Measurements from ENCODE around the gene SLFN12L. TPM values are rescaled to one million over a fixed set of nuclear protein-coding genes. Genes with fewer than 3 reads are reported as not detected.

The SLFN12L gene
- total and polyA plus RNA-seq, 2 donors (not counting 1 experiment from before 2014, with no cell fraction given): 0.43 to 3.8 TPM

DNA sequence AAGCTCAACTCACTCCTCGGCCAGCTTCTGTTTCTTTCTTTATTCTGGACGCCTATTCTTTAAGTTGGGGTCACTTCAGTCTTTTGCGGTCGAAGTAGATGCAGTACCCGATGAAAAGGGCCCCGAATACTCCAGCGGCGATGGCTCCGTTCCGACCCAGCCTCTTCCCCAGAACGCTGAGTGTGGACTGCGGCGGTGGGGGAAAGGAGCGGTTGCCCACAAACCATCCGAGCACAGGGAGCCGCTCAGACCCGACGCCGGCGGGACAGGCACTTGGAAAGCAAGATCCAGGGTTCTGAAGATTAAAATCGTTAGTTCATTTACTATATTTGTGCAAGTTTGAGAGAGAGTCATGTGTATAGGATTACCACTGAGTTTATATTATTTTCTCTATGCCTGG, 22.5 kb downstream of the SLFN12L start:
- no peak for ATAC-seq (ENCODE audit: low read depth)
- no peak overlapping the region for H3K4me3 ChIP-seq (ENCODE audit: control extremely low read depth in 1 of 5, extremely low read depth in 1 of 5, insufficient read depth in 1 of 5, low read depth in 2 of 5, low read length in 4 of 5)
- H3K36me3 ChIP-seq (replicated peaks in 1 of 2; ENCODE audit: control extremely low read depth in 1 of 2, control insufficient read depth in 1 of 2, extremely low read depth in 1 of 2, insufficient read depth in 2 of 2, low read length in 1 of 2): no peaks in the 10 kb centered on the region
- Mint-ChIP-seq H3K27ac (no peak overlapping the region), H3K9me3 (ENCODE audit: insufficient read depth) (no peaks in the 10 kb centered on the region), H3K4me1 (no peaks in the 10 kb centered on the region), H3K4me3 (no peak overlapping the region), H3K27me3 (peaks cover 62% of the 10 kb centered on the region)
- H3K9me3 ChIP-seq (ENCODE audit: control extremely low read depth in 1 of 3, control insufficient read depth in 2 of 3, insufficient read depth in 1 of 3, low read length in 2 of 3): no peaks in the 10 kb centered on the region
- whole genome bisulfite sequencing (ENCODE audit: insufficient coverage): 83% methylated on average over 20 of the region's 21 CpGs
- no peak overlapping the region for H3K9ac ChIP-seq (ENCODE audit: low read length)
- DNase-seq: no peak
- ChIA-PET CTCF (interaction anchor here (1.4 kb wide), 1 partner anchor 205 kb away, joined by 3 read pairs; no protein-coding TSS in a partner anchor), POLR2A (no interaction called here)
- TF ChIP-seq EZH2 (IDR thresholded peaks at IDR 0.05; ENCODE audit: borderline replicate concordance, insufficient read depth, low read depth, low read length, poor library complexity, severe bottlenecking): no peak
- TF ChIP-seq, protein P1, sequence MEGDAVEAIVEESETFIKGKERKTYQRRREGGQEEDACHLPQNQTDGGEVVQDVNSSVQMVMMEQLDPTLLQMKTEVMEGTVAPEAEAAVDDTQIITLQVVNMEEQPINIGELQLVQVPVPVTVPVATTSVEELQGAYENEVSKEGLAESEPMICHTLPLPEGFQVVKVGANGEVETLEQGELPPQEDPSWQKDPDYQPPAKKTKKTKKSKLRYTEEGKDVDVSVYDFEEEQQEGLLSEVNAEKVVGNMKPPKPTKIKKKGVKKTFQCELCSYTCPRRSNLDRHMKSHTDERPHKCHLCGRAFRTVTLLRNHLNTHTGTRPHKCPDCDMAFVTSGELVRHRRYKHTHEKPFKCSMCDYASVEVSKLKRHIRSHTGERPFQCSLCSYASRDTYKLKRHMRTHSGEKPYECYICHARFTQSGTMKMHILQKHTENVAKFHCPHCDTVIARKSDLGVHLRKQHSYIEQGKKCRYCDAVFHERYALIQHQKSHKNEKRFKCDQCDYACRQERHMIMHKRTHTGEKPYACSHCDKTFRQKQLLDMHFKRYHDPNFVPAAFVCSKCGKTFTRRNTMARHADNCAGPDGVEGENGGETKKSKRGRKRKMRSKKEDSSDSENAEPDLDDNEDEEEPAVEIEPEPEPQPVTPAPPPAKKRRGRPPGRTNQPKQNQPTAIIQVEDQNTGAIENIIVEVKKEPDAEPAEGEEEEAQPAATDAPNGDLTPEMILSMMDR (IDR thresholded peaks at IDR 0.05): no peak
- H3K79me2 ChIP-seq (ENCODE audit: control insufficient read depth, insufficient read depth, low read length): no peaks in the 10 kb centered on the region
- H3K4me2 ChIP-seq (replicated peaks; ENCODE audit: low read depth, low read length, poor library complexity, severe bottlenecking): no peak overlapping the region
- H2AFZ ChIP-seq (ENCODE audit: insufficient read depth, low read depth, low read length, poor library complexity, severe bottlenecking): no peak overlapping the region
- intact Hi-C loops (cut with micrococcal nuclease): no loop called here
- H4K20me1 ChIP-seq (ENCODE audit: control insufficient read depth, insufficient read depth, low read length, poor library complexity, severe bottlenecking): no peaks in the 10 kb centered on the region
- H3K4me1 ChIP-seq (ENCODE audit: control insufficient read depth in 2 of 2, insufficient read depth in 2 of 2, low read length in 2 of 2): no peaks in the 10 kb centered on the region
- H3K27ac ChIP-seq (ENCODE audit: low read length in 2 of 2): no peak overlapping the region
- peaks cover 0 to 3% (median 0%) of the 10 kb centered on the region in 4 experiments for H3K27me3 ChIP-seq (replicated peaks in 1 of 4; ENCODE audit: control extremely low read depth in 1 of 4, control insufficient read depth in 3 of 4, insufficient read depth in 4 of 4, low read length in 3 of 4)

DNA sequence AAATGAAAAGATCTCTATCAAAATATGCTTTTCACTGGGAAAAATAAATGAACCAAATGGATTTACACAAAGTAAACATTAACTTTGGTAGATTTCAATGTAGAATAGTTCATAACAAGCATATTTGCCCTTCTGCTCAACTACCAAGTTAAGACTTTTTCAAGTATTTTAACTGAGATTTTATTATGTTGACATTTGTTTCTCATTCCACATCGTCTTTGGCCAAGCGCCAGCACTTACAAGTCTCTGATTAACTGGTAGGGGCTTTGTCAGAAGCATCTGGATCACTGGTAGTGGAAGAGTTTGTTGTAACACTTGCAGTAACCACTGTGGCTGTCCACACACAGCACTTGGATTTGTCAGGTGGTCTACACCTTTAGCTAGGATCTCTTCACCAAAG, 22.9 kb downstream of the SLFN12L start:
- Histone ChIP-seq H3K9me3 (ENCODE audit: control extremely low read depth in 1 of 3, control insufficient read depth in 2 of 3, insufficient read depth in 1 of 3, low read length in 2 of 3) (no peaks in the 10 kb centered on the region), H3K4me3 (ENCODE audit: control extremely low read depth in 1 of 5, extremely low read depth in 1 of 5, insufficient read depth in 1 of 5, low read depth in 2 of 5, low read length in 4 of 5) (no peak overlapping the region), H2AFZ (ENCODE audit: insufficient read depth, low read depth, low read length, poor library complexity, severe bottlenecking) (no peak overlapping the region), H3K9ac (ENCODE audit: low read length) (no peak overlapping the region), H3K79me2 (ENCODE audit: control insufficient read depth, insufficient read depth, low read length) (no peaks in the 10 kb centered on the region), H3K4me1 (ENCODE audit: control insufficient read depth in 2 of 2, insufficient read depth in 2 of 2, low read length in 2 of 2) (no peaks in the 10 kb centered on the region), H3K27ac (ENCODE audit: low read length in 2 of 2) (no peak overlapping the region), H3K27me3 (replicated peaks in 1 of 4; ENCODE audit: control extremely low read depth in 1 of 4, control insufficient read depth in 3 of 4, insufficient read depth in 4 of 4, low read length in 3 of 4) (peaks cover 0 to 3% (median 0%) of the 10 kb centered on the region in 4 experiments), H3K4me2 (replicated peaks; ENCODE audit: low read depth, low read length, poor library complexity, severe bottlenecking) (no peak overlapping the region), H3K36me3 (replicated peaks in 1 of 2; ENCODE audit: control extremely low read depth in 1 of 2, control insufficient read depth in 1 of 2, extremely low read depth in 1 of 2, insufficient read depth in 2 of 2, low read length in 1 of 2) (no peaks in the 10 kb centered on the region), H4K20me1 (ENCODE audit: control insufficient read depth, insufficient read depth, low read length, poor library complexity, severe bottlenecking) (no peaks in the 10 kb centered on the region)
- DNase-seq (no peak), ATAC-seq (ENCODE audit: low read depth) (no peak)
- Mint-ChIP-seq H3K27me3 (peaks cover 63% of the 10 kb centered on the region), H3K4me3 (no peak overlapping the region), H3K27ac (no peak overlapping the region), H3K4me1 (no peaks in the 10 kb centered on the region), H3K9me3 (ENCODE audit: insufficient read depth) (no peaks in the 10 kb centered on the region)
- ChIA-PET CTCF (interaction anchor here (1.4 kb wide), 1 partner anchor 204 kb away, joined by 3 read pairs; no protein-coding TSS in a partner anchor), POLR2A (no interaction called here)
- no CpG with 5 or more reads among the region's 2 CpGs for WGBS (ENCODE audit: insufficient coverage)
- no peak for TF ChIP-seq EZH2 (IDR thresholded peaks at IDR 0.05; ENCODE audit: borderline replicate concordance, insufficient read depth, low read depth, low read length, poor library complexity, severe bottlenecking)
- TF ChIP-seq, protein P1 (IDR thresholded peaks at IDR 0.05): no peak
- intact Hi-C loops (cut with micrococcal nuclease): no loop called here

Measured in B cell (primary cell).